Fibroblast of mammary gland (primary cell): Measurements from ENCODE around the gene ADAMTS2.

ENCODE experiments used
- DNase-seq: peaks from one replicate; pipeline ENCODE4 v3.0.0-alpha.2; 2010; ENCODE audit warnings: low read depth
- H3K4me3 ChIP-seq: 2 replicates; pipeline ENCODE4 v1.5.1; 2011; ENCODE audit warnings: low read depth, mild to moderate bottlenecking, low read length, moderate library complexity; ENCODE audit not compliant: control insufficient read depth
- CTCF ChIP-seq: conservative IDR thresholded peaks from 2 replicates; pipeline ENCODE4 v1.5.1; 2011; ENCODE audit warnings: low read depth, low read length, inconsistent platforms; ENCODE audit not compliant: control insufficient read depth, insufficient read depth

Gene ADAMTS2

GRCh38 chr5:179343719-179344430 is 1.4 kb downstream of the ADAMTS2 start:
- DNase-seq, result peak; percentile 58
- peak overlapping the region; percentile 81 for H3K4me3 ChIP-seq
- peak; percentile 44 for TF ChIP-seq CTCF

GRCh38 chr5:179343021-179343718 is 2.1 kb downstream of the ADAMTS2 start:
- H3K4me3 ChIP-seq, result peak overlapping the region; percentile 81
- no peak for TF ChIP-seq CTCF
- DNase-seq, result no peak

GRCh38 chr5:179342577-179342976 is 2.7 kb downstream of the ADAMTS2 start:
- TF ChIP-seq CTCF, result peak; percentile 70
- DNase-seq, result peak; percentile 79

GRCh38 chr5:179340465-179340864 is 4.8 kb downstream of the ADAMTS2 start:
- TF ChIP-seq CTCF, result no peak
- no peak for DNase-seq

More at GRCh38 chr5:179342577-179342976, 2.7 kb downstream of the ADAMTS2 start:
- H3K4me3 ChIP-seq, result peak overlapping the region; percentile 81

GRCh38 chr5:179339996-179340395 is 5.3 kb downstream of the ADAMTS2 start:
- DNase-seq, result no peak
- TF ChIP-seq CTCF, result no peak
- H3K4me3 ChIP-seq, result no peak overlapping the region

More at GRCh38 chr5:179340465-179340864, 4.8 kb downstream of the ADAMTS2 start:
- no peak overlapping the region for H3K4me3 ChIP-seq

- no peak for TF ChIP-seq CTCF
- no peak overlapping the region for H3K4me3 ChIP-seq
- no peak for DNase-seq
Measured at GRCh38 chr5:179339081-179339480, 6.2 kb downstream of the ADAMTS2 start.
